Activated CD8-positive, alpha-beta T cell treated with anti-CD3 and anti-CD28 coated beads for 36 hours (primary cell): ENCODE data around the gene ANKRD33B. TPM values are rescaled to one million over a fixed set of nuclear protein-coding genes. Genes with fewer than 3 reads are reported as not detected.

Experiments used
- ATAC-seq: fragments of 200-7000 bp; cut with Tn5 transposase; one replicate; pipeline ENCODE4 v1.10.0; 2021; ENCODE audit warnings: mild to moderate bottlenecking, moderate library complexity
- CTCF ChIA-PET: fragments of 350-600 bp; sonication (Branson Sonifier 250); formaldehyde crosslinking; loops from one replicate; lab custom pipeline; 2021; ENCODE audit warnings: antibody characterized with exemption; lab: Charles Lee
- POLR2A ChIA-PET: fragments of 350-600 bp; sonication (Branson Sonifier 250); formaldehyde crosslinking; loops from one replicate; lab custom pipeline; 2021; ENCODE audit warnings: antibody characterized with exemption; lab: Charles Lee
- DNase-seq: peaks from one replicate; pipeline ENCODE4 v3.0.0-alpha.2; 2020
- H3K27ac Mint-ChIP-seq: one replicate; pipeline ENCODE4 v1.8.0; 2021; ENCODE audit warnings: mild to moderate bottlenecking, mixed read lengths
- H3K27me3 Mint-ChIP-seq: one replicate; pipeline ENCODE4 v1.8.0; 2021; ENCODE audit warnings: mixed read lengths
- H3K36me3 Mint-ChIP-seq: one replicate; pipeline ENCODE4 v1.8.0; 2021; ENCODE audit warnings: low read depth, mixed read lengths
- H3K4me1 Mint-ChIP-seq: one replicate; pipeline ENCODE4 v1.8.0; 2021; ENCODE audit warnings: low read depth, mixed read lengths
- H3K4me3 Mint-ChIP-seq: one replicate; pipeline ENCODE4 v1.8.0; 2021; ENCODE audit warnings: mild to moderate bottlenecking, moderate library complexity, mixed read lengths
- H3K9me3 Mint-ChIP-seq: one replicate; pipeline ENCODE4 v1.8.0; 2021; ENCODE audit warnings: mixed read lengths
- intact Hi-C: fragments of 100-400 bp; cut with micrococcal nuclease; formaldehyde crosslinking; loops from one replicate; pipeline ENCODE4 v1.10.0; 2022
- total RNA-seq, 2 experiments: library from RNA; stranded (reverse); gene quantifications; one replicate each; pipeline ENCODE4 v1.2.3, GENCODE V29; 2021
- TF ChIP-seq, protein P1 (sequence below): fragments of 200-600 bp; IDR thresholded peaks from one replicate; pipeline ENCODE4 v1.8.0; 2022; ENCODE audit warnings: antibody characterized with exemption, mild to moderate bottlenecking

Gene ANKRD33B
- total RNA-seq, 2 experiments from 2014 or later: 13.6 to 13.8 TPM

DNA sequence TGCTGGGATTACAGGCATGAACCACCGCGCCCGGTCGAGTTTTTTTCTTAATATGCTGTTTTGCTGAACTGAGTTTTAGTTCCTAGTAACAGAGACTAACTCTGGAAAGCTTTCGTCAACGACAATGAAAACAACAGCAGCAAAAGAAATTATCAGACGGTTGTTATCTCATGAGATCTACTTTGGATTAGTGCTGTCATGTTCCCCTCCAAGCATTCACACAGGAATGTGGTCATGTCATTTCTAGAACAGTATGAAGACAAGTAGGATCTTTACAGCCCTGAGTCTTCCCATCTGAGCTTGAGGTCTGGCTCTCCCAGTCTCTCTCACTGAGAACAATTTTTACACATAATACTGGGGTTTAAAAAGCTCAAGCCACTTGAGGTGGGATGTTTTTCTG, 4.0 kb upstream of the ANKRD33B start:
- Mint-ChIP-seq H3K27ac (no peak overlapping the region), H3K9me3 (no peaks in the 10 kb centered on the region), H3K4me3 (no peak overlapping the region), H3K27me3 (peaks cover 11% of the 10 kb centered on the region), H3K36me3 (no peaks in the 10 kb centered on the region), H3K4me1 (peaks cover 9% of the 10 kb centered on the region)
- ChIA-PET CTCF (interaction anchor here (1.7 to 3.5 kb wide), 2 partner anchors 68 to 107 kb away, joined by 4 to 22 read pairs; no protein-coding TSS in a partner anchor), POLR2A (no interaction called here)
- TF ChIP-seq, protein P1, sequence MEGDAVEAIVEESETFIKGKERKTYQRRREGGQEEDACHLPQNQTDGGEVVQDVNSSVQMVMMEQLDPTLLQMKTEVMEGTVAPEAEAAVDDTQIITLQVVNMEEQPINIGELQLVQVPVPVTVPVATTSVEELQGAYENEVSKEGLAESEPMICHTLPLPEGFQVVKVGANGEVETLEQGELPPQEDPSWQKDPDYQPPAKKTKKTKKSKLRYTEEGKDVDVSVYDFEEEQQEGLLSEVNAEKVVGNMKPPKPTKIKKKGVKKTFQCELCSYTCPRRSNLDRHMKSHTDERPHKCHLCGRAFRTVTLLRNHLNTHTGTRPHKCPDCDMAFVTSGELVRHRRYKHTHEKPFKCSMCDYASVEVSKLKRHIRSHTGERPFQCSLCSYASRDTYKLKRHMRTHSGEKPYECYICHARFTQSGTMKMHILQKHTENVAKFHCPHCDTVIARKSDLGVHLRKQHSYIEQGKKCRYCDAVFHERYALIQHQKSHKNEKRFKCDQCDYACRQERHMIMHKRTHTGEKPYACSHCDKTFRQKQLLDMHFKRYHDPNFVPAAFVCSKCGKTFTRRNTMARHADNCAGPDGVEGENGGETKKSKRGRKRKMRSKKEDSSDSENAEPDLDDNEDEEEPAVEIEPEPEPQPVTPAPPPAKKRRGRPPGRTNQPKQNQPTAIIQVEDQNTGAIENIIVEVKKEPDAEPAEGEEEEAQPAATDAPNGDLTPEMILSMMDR: no peak
- intact Hi-C loops: no loop called here
- DNase-seq: no peak
- no peak for ATAC-seq

DNA sequence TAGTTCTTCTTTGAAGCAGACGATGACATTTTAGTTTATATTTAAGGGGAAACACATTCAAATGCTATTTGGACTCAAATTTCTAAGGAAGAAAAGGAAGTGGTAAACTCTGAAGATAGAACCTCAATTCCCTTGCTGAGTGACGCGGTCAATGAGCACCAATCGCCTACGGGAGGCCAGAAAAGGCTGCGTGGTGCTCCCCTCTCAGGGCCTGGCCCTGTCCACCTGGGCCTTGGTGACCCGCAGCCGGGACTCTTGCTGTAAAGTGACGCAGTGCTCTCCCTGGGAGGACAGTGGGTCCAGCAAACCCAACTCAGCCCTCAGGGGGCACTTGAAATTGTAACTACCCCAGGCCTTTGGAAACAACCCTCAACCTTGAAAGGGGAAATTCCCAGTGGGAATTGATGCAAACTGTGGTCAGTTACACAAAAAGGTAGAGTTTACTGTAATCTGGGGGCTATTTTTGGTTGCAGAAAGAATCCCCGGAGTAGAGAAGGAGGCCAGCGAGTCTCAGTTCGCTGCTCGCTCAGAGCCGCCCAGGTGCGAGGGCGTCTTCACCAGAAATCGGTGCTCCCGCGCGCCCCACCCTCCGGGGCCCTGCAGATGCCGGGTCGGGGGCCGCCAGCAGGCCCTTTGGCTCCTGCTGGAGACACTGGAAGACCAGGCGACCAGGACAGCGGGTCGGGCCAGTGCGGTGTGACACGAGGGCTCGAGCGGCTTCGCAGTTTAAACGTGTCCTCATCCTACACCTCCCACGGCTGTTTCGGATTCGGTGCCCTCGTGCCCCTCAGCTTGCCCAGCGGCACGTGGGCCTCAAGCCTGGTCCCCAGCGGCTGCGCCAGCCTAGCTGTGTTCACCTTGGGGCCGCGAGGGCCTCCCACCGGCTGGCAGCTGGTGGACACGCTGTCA, 1.4 kb upstream of the ANKRD33B start:
- no peak overlapping the region for H3K27ac Mint-ChIP-seq
- no peaks in the 10 kb centered on the region for H3K9me3 Mint-ChIP-seq
- TF ChIP-seq, protein P1: no peak
- H3K4me3 Mint-ChIP-seq: peak overlapping the region; percentile 57
- ChIA-PET CTCF (no interaction called here), POLR2A (no interaction called here)
- H3K36me3 Mint-ChIP-seq: peaks cover 4% of the 10 kb centered on the region
- DNase-seq: peak; percentile 15
- H3K4me1 Mint-ChIP-seq: peaks cover 22% of the 10 kb centered on the region
- H3K27me3 Mint-ChIP-seq: peaks cover 14% of the 10 kb centered on the region
- no peak for ATAC-seq
- intact Hi-C loops: no loop called here

DNA sequence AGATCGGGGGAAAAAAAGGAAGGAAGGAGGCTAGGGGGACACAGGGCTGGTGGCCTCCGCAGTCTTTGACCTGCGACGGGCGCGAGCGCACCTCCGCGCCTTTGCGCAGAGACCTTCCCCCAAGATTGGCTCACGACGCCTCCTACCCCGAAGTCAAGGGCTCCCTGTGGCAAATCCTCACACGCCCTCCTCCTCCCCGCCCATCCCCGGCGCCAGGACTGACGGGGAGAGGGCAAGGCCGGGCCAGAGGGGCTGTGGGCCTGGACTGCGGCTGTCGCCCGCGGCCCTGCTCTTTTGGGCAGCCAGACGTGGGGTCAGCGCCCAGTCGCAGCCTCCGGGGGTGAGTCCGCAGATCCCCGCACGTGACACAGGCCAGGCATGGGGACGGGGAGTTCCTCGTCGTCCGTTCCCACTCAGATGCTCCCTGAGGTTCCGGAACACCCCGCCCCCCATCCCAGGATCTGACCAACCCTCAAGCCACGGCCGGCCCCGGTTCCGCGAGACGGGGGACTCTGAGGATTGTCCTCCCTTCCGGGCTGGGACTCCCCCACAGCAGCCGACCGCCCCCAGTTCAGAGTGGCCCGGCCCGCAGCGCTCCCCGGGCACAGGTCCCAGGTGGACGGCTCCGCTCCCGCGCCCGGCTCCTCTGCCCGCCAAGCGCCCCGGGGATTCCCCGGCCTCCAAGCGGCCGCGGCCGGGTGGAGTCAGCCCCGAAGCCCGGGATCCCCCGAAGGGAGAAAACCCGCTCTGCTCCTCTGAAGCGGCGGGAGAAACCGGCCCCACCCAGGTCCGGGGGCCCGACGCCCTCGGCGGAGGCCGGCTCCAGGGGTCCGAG, 543 bp upstream of the ANKRD33B start:
- peak; percentile 64 for DNase-seq
- ATAC-seq: peak; percentile 60
- H3K9me3 Mint-ChIP-seq: no peaks in the 10 kb centered on the region
- peak overlapping the region; percentile 57 for H3K4me3 Mint-ChIP-seq
- ChIA-PET POLR2A (interaction anchor here (1.0 kb wide), 1 partner anchor 72 kb away, joined by 5 read pairs; no protein-coding TSS in a partner anchor), CTCF (no interaction called here)
- H3K36me3 Mint-ChIP-seq: peaks cover 4% of the 10 kb centered on the region
- H3K4me1 Mint-ChIP-seq: peaks cover 22% of the 10 kb centered on the region
- intact Hi-C loops: no loop called here
- peaks cover 14% of the 10 kb centered on the region for H3K27me3 Mint-ChIP-seq
- TF ChIP-seq, protein P1: no peak
- no peak overlapping the region for H3K27ac Mint-ChIP-seq

DNA sequence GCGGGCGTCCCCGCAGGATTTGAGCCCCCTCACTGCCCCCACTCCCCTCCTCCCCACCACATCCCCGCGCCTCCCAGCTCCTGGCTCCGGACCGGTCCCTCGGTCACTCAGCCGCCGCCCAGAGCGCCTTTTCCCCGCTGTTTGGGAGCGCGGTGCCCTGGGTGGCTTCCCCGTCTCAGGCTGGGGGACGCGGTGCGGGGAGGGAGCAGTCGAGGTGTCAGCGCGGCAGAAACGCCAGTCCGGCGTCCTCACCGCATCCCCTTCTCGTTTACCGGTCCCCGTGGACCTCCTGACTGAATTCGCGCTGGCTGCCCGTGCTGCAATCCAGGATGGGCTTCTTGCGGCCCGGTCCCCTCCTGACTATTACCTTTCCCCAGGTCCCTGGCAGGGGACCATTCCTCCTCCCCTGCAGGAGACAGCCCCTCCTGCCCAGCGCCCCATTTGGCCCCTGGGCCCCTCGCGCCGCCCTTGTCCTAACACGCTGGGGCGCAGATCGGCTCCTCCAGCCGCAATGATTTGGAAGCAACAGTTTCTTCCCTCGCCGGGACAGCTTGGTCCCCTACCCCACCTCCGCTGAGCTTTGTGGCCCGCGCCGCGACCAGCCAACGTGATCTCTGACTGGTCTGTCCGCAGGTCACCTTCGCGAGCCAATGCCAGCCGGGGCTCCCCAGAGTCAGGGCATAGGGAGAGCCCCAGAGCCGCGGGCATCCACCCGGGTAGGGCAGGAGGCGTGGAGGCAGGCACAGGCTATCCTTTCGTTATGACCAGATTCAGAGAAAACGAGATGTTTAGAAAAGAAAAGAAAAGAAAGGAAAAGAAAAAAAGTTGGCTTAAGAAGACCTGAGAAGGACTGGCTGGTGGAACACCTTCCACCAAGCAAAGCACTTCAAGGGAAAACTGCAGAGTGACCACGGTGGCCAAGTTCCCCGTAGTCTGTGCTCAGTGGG, 1.2 kb downstream of the ANKRD33B start:
- Mint-ChIP-seq H3K4me3 (peak overlapping the region; percentile 91), H3K27me3 (peaks cover 14% of the 10 kb centered on the region), H3K9me3 (no peaks in the 10 kb centered on the region), H3K4me1 (peaks cover 22% of the 10 kb centered on the region), H3K36me3 (peaks cover 4% of the 10 kb centered on the region), H3K27ac (peak overlapping the region; percentile 25)
- CTCF ChIA-PET: interaction anchor here (0.8 kb wide), 1 partner anchor 63 kb away, joined by 4 read pairs; no protein-coding TSS in a partner anchor
- POLR2A ChIA-PET: interaction anchor here (0.6 kb wide), 2 partner anchors 11 to 62 kb away, joined by 3 read pairs; no protein-coding TSS in a partner anchor
- ATAC-seq: no peak
- peak; percentile 36 for DNase-seq
- intact Hi-C loops: loop anchor here (5.0 kb wide), 2 partner anchors 42 to 62 kb away; no protein-coding TSS in a partner anchor
- TF ChIP-seq, protein P1: no peak
